HG02981 (cell line): ENCODE results near the gene ZNF511.

Source experiments
- ATAC-seq: cut with Tn5 transposase; IDR thresholded peaks from one replicate; pipeline ENCODE4 v1.9.1; 2021; ENCODE audit warnings: mild to moderate bottlenecking, moderate library complexity; ENCODE audit not compliant: unreplicated experiment

Gene ZNF511

DNA sequence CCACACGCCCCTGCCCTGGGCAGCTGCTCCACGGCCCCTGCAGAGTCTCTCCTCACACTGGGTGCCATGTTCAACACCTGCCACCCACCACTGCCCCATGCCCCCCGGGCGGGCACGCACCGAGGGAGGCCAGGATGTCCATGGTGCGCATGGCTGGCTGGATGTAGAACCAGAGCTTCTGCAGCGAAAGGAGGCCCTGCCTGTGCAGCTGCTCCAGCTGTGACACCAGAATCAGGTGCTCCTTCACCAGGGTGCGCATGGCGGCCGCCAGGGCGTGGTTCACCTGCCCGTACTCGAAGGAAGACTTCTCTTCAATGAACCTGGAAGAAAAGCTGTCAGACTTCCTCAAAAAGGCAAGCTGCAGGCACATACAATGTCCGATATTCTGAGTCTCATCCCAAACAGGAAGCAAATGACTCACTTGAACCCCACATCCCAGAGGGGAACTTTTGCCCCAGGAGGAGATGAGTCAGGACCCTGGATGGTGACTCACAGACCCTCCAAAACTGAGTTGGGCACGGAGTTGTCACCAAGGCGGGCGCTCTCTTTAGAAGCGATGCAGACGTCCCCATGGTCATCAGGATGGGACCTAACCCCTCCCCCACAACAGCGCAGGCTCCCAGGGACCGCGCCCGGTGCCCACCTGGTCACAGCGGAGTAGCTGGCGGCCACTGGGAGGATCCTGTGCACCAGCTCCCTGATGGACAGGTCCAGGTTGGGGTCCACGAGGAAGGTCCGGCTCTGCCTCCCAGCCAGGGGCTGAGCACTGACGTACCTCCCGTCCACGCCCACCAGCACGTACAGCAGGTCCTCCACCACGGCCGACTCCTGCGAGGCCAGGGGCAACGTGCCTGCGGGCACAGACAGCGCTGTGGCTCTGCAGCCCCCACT is 15.6 kb upstream of the ZNF511 start:
- ATAC-seq, result no peak

DNA sequence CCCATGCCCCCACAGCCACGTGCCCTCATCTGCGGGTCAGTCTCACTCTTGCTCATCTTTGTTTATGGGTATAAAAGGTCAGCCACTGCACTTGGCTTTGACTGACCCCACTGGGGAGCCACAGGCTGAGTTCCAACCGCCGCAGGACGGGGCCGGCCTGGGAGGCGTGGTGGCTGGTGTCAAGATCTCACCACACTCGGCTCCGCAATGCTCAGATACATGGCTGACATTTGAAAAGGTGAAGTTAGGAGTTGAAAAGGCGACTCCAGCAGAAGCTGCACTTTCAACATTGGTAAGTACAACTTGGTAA is 14.9 kb upstream of the ZNF511 start:
- ATAC-seq, result no peak

DNA sequence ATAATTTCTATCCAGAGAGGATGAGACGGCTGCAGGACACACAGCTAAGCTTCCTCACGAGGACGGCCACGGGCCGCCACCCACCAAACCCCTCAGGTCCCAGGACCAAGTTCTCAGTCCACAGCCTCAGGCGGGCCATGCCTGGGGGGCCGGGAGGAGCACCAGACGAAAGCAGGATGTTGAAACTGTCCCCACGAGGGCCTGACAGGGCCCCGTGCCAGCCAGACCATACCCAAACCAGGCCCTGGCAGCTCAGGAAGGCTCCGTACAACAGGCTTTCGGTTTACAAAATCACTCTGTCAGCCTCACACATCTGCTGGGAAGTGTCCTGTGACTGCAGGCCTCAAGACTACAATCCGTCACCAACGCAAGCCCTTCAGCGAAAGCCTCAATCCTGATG is 14.5 kb upstream of the ZNF511 start:
- no peak for ATAC-seq

DNA sequence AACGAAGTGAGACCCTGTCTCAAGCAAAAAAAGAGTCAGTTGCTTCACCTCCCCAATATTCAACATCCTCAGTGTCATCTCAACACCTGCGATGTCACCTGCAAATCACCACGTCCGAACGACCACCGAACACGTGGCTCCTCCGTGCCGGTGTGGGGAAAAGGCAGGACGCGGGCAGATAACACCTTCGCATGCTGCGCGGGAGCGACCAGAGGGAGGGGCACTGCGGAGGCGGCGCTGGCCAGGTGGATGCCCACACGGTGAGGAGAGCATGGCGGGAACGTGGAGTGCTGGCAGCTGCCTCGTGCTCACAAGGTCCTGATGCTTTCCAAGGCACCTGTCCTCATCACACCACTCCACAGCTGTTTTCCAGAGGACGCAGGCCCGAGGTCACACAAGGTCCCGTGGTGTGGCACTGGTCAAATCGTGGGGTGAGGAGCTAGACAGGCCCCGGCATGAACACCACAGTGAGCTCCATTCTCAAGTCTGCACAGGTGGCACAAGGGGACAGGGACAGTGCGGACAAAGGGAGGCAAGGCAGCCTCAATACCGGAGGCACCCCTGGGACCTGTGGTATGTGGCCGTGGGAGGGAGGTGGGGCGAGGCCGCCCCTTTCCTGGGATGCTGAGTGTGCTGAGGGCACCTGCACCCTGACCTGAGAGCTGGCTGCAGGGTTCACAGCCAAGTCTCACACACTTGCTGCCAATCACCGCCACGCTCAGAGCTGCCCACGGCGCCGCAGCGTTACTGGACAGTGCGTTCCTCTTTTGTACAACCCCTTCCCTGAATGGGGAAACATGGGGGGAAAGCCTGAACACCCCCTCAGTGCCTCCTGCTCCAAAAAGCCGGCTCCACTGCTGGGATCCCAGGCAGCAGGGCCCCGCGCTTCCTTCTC is 13.0 kb upstream of the ZNF511 start:
- no peak for ATAC-seq

DNA sequence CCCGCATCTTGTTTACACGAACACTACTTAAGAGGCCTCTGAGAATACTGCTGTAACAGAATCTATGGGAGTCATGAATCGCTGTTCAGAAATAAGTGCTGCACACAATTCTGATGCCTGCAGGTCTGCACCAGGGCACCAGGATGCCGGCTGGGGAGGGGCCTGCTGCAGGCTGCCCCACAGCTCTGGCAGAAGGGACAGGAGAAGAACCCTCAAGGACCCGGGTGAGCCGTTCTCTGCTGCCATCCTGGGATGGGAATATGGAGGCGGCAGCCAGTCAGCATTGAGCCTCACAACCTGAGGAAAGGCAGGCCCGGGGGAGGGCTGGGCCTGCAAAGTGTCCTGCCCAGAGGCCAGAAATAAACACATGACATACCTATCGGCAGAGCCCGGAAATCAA is 11.2 kb upstream of the ZNF511 start:
- ATAC-seq, result no peak

DNA sequence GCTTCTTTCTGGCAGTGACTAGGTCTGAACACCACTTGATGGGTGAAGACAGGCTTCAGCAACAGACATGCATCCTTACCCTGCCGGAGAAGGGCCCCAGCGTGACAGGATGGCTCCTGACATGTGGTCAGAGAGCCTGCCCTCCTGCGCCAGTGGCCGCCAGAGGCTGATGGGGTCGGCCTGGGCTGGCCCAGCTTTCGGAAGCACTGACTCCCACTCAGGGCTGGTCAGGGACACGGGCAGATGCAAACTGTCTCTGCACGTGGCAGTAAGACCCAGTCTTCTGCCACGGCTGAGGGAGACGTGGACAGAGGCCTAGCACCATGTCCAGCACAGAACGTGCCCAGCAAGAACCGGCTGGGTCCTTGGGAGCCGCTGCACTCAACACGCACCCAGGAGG is 10.2 kb upstream of the ZNF511 start:
- ATAC-seq, result no peak

DNA sequence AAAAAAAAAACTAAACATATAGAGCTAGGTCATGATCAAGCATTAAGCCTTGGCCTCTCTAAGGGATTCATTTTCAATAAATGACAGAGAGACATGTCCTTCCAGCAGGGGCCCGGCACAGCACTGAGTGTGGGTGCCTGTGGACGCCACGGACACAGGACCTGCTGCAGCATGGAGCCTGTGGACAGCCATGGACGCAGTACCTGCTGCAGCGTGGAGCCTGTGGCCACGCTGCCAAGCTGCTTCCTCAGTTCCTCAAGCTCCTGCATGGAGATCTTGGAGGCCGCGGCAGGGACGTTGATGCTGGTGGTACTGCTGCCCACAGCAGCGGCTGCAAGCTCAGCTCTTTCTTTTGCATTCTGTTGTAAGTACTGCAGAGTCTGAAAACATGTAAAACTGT is 9.5 kb upstream of the ZNF511 start:
- ATAC-seq, result no peak

DNA sequence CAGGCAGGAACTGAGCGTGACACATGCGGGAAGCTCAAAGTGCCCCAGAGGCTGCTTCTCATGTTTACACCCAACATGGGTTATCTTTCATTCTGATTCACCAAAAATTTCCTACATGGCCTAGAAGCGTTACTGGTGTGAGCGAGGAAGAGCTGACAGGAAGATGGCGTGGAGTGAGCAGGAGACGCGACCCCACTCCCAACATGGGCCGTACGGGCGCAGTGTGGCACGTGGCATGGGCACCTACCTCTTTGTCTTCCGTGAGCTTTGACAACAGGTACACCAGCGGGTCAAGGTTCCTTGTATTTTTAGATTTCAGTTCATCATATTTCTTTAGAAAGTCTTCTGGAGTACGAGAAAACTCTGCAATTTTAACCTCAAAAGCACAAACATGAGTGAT is 9.0 kb upstream of the ZNF511 start:
- no peak for ATAC-seq

DNA sequence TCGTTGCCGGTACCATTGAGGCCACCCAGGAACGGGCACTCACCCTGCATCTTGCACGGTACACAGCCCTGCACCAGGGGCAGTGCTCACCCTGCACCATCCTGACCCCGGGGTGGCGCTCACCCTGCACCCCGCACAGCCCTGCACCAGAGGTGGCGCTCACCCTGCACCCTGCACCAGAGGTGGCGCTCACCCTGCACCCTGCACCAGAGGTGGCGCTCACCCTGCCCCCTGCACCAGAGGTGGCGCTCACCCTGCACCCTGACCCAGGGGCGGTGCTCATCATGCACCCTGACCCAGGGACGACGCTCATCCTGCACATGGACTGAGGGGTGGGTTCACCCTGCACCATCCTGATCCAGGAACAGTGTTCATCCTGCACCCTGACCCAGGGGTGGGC is 6.5 kb upstream of the ZNF511 start:
- ATAC-seq, result no peak

DNA sequence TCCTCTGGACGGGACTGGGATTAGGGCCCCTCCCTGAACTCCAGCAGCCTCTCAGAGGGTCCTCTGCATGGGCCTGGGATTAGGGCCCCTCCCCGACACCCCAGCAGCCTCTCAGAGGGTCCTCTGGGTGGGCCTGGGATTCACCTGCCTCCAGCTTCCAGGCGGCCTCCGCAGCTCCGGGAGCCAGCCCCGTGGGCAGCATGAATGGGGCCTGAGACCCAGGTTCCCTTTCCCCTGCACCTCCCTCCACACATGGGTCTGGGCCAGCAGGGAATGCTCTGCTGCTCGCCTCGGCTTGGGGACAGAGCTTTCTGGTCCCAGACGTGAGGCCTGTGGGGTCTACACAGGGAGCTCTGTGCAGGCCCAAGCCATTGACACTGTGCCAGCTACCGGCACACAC is 5.5 kb upstream of the ZNF511 start:
- ATAC-seq, result no peak

DNA sequence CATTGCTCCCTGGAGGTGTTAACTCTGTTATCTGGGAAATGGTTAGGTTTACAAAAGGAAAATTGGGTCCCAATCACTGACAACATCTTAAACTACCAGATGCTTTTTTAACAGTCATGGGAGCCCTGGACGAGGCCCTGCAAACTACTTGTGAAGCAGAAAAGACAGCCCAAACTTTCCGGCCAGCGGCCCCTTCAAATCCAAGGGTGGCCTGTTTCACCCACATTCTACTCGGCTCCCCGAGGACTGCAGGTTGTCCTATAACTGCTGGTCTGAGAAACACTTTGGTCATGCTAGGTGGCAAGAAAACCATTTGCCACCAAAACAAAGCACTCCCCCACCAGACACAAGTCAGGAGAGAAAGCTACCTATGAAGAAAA is 2.6 kb upstream of the ZNF511 start:
- ATAC-seq, result no peak

DNA sequence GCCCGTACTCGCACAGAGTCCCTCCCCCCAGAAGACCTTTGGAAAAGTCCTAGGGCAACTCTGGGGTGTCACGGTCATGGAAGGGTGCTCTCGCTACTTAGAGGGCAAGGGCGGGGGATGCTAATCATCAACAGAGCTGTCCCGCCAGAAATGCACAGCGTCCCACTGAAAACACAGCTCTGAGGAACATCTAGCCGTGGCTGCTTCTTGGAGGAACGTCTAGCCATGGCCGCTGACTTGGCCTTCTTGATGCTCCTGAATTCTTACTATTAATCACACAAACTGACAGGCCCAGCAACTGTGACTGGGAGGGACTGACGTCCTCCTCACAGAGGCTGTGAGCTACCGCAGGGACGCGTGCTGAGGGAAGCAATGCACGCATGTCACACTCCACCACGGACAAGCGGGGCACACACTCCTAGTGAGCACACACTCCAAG is 1.8 kb upstream of the ZNF511 start:
- no peak for ATAC-seq

DNA sequence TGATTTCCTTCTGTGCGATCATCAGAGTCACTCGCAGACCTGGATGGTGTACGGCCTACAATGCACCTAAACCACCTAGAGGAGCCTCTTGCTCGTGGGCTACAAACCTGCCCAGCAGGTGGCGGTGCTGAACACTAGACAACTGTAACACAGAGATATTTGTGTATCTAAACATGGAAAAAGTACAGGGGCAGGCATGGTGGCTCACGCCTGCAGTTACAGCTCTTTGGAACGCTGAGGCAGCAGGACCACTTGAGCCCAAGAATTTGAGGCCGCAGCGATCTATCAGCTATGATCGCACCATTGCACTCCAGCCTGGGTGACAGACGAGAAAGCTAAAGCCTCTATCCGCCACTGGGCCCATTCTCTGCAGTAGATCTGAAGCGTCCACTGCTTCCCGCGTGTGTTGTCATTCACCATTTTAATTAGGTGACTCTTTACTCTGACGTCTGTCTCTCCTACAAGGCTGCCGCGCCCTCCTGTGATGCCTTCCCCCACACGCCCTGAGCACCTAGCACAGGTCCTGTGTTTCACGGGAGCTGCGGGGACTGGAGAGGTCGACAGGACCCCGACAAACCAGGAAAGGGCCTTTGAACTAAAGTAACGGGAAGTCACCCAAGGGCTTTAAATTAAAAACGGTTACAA is 816 bp upstream of the ZNF511 start:
- ATAC-seq, result peak; percentile 39

DNA sequence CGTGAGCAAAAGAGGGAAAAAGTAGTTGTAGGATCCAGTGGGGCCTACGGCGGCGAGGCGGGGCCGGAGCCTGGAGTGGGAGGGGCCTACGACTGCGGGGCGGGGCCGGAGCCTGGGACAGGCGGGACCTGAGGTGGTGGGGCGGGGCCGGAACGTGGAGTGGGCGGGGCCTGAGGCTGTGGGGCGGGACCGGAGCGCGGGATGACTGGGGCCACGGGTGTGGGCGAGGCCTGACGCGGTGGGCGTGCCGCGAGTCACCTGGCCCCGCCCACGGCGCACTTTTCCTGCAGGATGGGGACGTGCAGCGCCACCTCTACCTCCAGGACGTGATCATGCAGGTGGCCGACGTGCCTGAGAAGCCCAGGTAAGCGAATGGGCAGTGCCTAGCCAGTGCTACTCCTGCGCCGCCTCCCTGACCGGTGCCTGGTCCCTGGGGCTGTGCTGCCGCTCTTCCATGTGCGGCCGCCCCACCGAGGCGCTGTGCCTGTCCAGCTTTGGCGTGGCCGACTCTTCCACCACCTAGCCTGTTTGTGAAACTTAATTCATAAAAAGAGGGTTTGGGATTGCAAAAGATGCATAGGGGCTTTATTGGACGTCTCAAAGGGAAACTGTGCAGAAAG is 496 bp downstream of the ZNF511 start:
- ATAC-seq, result peak; percentile 53

DNA sequence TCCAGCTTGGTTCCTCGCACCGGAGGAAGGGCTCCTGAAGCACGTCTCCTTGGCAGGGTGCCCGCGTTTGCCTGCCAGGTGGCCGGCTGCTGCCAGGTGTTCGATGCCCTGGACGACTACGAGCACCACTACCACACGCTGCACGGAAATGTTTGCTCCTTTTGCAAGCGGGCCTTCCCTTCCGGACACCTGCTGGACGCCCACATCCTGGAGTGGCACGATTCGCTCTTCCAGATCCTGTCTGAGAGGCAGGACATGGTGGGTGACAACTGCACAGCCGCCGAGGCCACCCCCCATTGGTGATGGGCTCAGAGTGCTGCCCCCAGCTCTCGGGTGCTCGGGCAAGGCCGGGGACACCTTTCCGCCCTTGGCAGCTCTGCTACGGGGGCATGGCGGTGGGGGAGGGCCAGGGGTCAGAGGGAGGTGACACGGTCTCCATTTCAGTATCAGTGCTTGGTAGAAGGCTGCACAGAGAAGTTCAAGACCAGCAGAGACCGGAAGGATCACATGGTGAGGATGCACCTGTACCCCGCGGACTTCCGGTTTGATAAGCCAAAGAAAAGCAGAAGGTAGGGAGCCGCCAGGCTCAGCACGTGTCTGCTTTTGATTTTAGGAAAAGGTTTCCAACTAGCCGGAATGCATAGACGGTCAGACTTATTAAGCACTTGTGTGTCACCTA is 1.1 kb downstream of the ZNF511 start:
- ATAC-seq, result no peak

DNA sequence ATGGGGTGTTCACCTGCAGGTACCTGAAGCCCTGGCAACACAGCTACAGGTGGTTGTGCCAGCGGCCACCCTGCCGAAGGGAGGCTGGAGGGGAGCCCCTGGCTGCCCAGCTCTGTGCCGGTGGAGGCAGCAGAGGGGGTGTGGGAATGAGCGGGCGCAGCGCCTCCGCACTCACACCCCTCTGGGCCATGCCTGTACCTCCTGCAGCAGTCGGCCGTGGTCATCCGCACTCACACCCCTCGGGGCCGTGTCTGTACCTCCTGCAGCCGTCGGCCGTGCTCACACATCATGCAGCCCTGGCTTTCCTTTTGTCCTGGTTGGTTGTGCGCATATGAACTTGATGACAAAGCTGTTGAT is 1.7 kb downstream of the ZNF511 start:
- ATAC-seq, result no peak

DNA sequence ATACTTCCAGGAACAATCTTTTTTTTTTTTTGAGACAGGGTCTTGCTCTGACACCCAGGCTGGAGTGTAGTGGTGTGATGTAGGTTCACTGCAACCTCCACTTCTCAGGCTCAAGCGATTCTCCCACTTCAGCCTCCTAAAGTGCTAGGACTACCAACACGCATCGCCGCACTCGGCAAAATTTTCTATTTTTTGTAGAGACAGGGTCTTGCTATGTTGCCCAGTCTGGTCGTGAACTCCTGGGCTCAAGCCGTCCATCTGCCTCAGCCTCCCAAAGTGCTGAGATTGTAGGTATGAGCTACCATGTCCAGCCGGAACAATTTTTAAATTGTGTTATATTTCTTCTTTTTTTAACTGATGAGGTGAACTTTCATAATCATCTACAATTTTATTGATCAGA is 2.1 kb downstream of the ZNF511 start:
- ATAC-seq, result no peak

DNA sequence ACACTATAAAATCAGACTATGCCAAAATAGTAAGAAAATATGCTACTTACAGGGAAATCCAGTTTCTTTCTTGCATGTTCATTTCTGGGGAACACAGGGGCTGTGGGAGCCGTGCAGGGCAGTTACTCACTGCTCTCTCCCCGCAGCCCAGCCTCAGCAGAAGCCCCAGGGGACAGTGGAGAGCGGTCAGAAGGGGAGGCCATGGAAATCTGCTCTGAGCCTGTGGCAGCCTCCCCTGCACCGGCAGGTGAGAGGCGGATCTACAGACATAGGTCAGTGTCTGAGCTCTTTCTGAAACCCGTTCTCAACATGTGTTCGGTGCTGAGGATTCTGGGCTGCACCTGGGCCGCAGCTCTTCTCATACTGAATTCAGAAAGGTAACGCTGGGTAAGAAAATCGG is 2.9 kb downstream of the ZNF511 start:
- no peak for ATAC-seq

DNA sequence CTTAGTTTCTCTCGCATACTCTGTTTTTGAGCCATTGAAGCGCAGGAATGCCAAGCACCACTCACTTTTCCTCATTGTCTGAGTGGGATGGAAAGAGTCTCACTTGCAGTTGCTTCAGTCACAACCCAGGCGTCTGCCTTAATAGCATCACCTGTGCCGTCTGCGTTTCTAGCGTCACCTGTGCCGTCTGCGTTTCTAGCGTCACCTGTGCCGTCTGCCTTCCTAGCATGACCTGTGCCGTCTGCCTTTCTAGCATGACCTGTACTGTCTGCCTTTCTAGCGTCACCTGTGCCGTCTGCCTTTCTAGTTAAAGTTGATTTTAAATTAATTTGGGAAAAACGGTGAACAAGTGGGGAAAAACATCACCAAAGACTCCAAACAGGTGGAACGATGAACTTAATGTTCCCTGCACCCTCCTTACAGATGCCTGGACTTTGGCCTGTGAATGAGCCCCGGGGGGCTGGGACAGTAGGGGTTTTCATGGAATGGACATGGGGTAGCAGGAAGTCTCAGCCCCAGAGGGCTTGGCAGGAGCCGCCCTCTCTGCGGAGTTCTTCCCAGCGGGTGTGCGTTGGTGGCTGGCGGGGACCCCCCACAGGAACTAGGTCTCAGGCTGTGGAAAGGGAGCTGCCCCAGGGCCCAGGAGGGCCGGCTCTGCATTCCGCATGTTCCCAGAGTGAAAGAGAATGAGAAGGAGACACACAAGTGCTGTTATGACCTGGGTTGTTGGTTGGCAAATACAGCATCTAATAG is 3.5 kb downstream of the ZNF511 start:
- no peak for ATAC-seq

DNA sequence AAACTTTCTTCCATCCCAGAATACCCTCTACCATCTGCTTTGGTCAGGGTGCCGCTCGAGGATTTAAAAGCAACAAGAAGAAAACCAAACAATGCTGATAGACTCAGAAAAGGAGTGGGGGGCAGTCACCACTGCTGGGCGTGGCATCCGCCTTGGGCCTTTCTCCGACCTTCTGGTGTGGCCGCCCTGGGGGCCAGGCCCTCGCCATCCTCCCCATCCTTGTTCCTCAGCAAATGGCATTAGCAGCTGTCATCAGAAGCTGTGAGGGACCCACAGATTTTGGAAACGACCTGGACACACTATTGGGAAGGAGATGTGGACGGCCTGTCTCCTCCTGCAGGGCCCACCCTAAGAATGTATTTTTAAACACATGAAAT is 4.0 kb downstream of the ZNF511 start:
- no peak for ATAC-seq
